BE2C (cell line): ENCODE measurements around the gene SMU1. TPM values are rescaled to one million over a fixed set of nuclear protein-coding genes. Genes with fewer than 3 reads are reported as not detected.

ENCODE experiments used
- DNase-seq: peaks from one replicate; pipeline ENCODE4 v3.0.0-alpha.2; 2020
- H3K27me3 ChIP-seq: fragments of 250-450 bp; sonication (Bioruptor Pico); 2 replicates; pipeline ENCODE4 v1.5.1; 2020; ENCODE audit warnings: mild to moderate bottlenecking
- H3K36me3 ChIP-seq: fragments of 250-450 bp; sonication (Bioruptor Pico); 2 replicates; pipeline ENCODE4 v1.5.1; 2020; ENCODE audit warnings: mild to moderate bottlenecking
- H3K4me1 ChIP-seq: fragments of 250-450 bp; sonication (Bioruptor Pico); 2 replicates; pipeline ENCODE4 v1.5.1; 2020
- H3K4me3 ChIP-seq: 2 replicates; pipeline ENCODE4 v1.5.1; 2011; ENCODE audit warnings: low read depth, low read length
- H3K9me3 ChIP-seq: fragments of 250-450 bp; sonication (Bioruptor Pico); 2 replicates; pipeline ENCODE4 v1.5.1; 2020
- CTCF ChIP-seq: IDR thresholded peaks from 2 replicates; pipeline ENCODE4 v1.5.1; 2012; ENCODE audit warnings: mild to moderate bottlenecking, low read depth, low read length
- polyA plus RNA-seq: library from polyadenylated mRNA; unstranded; fragments of >200 nt; gene quantifications from one replicate; pipeline ENCODE4 v1.2.1, GENCODE V29; 2012; ENCODE audit warnings: low read depth, missing spikeins; ENCODE audit not compliant: insufficient read length, insufficient read depth

The SMU1 gene
- 11.1 TPM for polyA plus RNA-seq

- Histone ChIP-seq H3K4me3 (peak within 1 kb of the TSS; percentile 95), H3K4me1 (peaks cover 2% of the 10 kb centered on the region; the same call in 1 of the 2 replicates), H3K9me3 (no peaks in the 10 kb centered on the region), H3K36me3 (peaks cover 19% of the 10 kb centered on the region), H3K27me3 (no peaks in the 10 kb centered on the region)
- peak; percentile 97 for DNase-seq
- TF ChIP-seq CTCF = no peak
These were observed at the start of gene SMU1 for GRCh38 chr9:33076046-33077004. Gene SMU1 (minus strand): TSS chr9:33076674. CDS start chr9:33076608, 66 bp downstream.

DNA sequence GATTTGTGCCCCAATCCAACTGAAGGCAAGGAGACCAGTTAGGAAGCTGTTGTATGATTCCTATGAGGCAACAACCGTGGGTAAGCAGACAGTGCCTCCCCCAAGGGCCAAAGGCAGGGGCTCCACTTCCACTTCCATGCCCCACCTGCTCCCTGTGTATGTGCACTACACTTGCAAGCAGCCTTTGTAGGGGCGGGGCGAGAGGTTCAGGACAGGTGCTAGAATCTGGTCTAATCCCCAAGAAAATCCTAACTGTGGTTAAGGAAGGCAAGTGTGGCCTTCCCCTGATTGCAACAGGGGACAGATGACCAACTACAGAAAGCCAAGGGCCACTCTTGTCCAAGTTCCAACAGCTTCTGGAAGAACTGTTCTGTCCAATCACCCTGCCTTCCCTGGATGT lies 49.0 kb upstream of the SMU1 start:
- H3K27me3 ChIP-seq = no peaks in the 10 kb centered on the region
- no peak for TF ChIP-seq CTCF
- peaks cover 10% of the 10 kb centered on the region for H3K4me1 ChIP-seq
- H3K9me3 ChIP-seq = no peaks in the 10 kb centered on the region
- no peak for DNase-seq
- H3K4me3 ChIP-seq = no peak overlapping the region
- H3K36me3 ChIP-seq = no peaks in the 10 kb centered on the region

GRCh38 chr9:33124751-33125381 lies 48.4 kb upstream of the SMU1 start:
- Histone ChIP-seq H3K27me3 (no peaks in the 10 kb centered on the region), H3K4me3 (no peak overlapping the region), H3K9me3 (no peaks in the 10 kb centered on the region), H3K4me1 (peaks cover 10% of the 10 kb centered on the region), H3K36me3 (no peaks in the 10 kb centered on the region)
- peak; percentile 18; the same call in 1 of the 2 replicates for TF ChIP-seq CTCF
- DNase-seq = no peak

DNA sequence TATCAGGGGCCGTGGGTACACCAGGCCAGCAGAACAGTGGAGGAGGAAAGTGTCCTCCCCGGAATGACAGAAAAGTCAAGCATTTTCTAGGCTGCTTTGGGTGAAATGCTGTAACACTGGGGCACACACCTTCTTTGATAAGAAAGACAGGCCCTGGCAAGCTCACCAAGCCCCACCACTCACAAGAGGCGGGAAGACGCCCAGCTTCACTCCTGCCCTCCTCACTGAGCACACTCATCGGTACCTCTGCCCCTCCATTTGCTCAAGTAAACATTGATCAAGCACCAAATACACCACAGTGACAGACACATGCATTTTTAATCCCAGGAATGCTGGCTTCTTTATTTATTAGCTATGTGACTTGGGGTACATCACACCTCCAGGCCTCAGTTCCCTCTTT lies 47.6 kb upstream of the SMU1 start:
- no peak for DNase-seq
- Histone ChIP-seq H3K36me3 (no peaks in the 10 kb centered on the region), H3K27me3 (no peaks in the 10 kb centered on the region), H3K9me3 (no peaks in the 10 kb centered on the region), H3K4me1 (peaks cover 9% of the 10 kb centered on the region), H3K4me3 (no peak overlapping the region)
- no peak for TF ChIP-seq CTCF

DNA sequence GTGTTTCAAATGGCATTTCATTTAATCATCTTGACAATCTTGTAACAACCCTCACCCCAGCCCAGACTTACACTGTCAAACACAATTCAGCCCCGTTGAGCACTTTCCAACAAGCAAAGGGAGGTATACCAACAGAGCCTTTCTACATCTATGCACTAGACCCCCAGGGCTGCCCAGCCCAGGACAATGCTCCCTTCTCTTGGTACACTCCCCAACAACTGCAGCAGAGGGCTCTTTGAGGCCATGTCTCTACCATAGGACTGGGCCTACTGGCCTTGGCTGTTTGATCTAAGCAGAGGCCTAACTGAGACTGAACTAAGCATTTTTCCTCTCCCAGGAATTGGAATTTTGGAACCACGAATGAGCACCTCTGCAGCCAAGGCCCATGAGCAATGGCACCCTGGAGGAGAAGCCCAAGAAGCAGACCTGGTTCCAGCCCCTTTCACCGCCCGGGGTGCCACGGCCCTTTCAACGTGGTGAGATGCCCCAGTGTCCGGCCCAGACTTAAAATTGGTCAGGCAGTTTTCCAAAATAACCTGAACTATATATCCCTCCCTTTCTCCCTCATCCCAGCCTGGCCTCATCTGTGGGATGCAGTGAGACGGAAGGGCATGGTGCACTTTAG lies 47.0 kb upstream of the SMU1 start:
- no peaks in the 10 kb centered on the region for H3K27me3 ChIP-seq
- no peaks in the 10 kb centered on the region for H3K9me3 ChIP-seq
- H3K4me3 ChIP-seq = no peak overlapping the region
- H3K4me1 ChIP-seq = peaks cover 4% of the 10 kb centered on the region
- no peak for DNase-seq
- no peaks in the 10 kb centered on the region for H3K36me3 ChIP-seq
- no peak for TF ChIP-seq CTCF
